Heart left ventricle (tissue), 16 donors: ENCODE measurements around the gene RYK. TPM values are rescaled to one million over a fixed set of nuclear protein-coding genes. Genes with fewer than 3 reads are reported as not detected.

Experiments used
- ATAC-seq, 4 donors: fragments of 200-7000 bp; cut with Tn5 transposase; one replicate each; pipeline ENCODE4 v1.9.1; 2020 to 2022; ENCODE audit warnings: moderate library complexity in 4 of 4, mild to moderate bottlenecking in 3 of 4, moderate number of reproducible peaks in 1 of 4
- DNase-seq, 5 donors: peaks; one replicate each; pipeline ENCODE4 v3.0.0-alpha.2; 2020
- H3K27ac ChIP-seq, 12 donors: fragments of 200-600 bp; sonication (generic) in 4 of 12; one replicate each; pipeline versions ENCODE4 v1.5.0 to v1.8.0; 2016 to 2022; ENCODE audit warnings: mild to moderate bottlenecking in 2 of 12
- H3K27me3 ChIP-seq, 9 donors: fragments of 200-600 bp; sonication (generic) in 2 of 9; one replicate each; pipeline versions ENCODE4 v1.5.1 to v1.8.0; 2016 to 2022; ENCODE audit warnings: mild to moderate bottlenecking in 3 of 9
- H3K36me3 ChIP-seq, 9 donors: fragments of 200-600 bp; sonication (generic) in 2 of 9; one replicate each; pipeline versions ENCODE4 v1.5.0 to v1.8.0; 2018 to 2022; ENCODE audit warnings: mild to moderate bottlenecking in 2 of 9
- H3K4me1 ChIP-seq, 12 donors: fragments of 200-600 bp; sonication (generic) in 4 of 12; one replicate each; pipeline versions ENCODE4 v1.5.0 to v1.8.0; 2016 to 2022; ENCODE audit warnings: mild to moderate bottlenecking in 3 of 12
- H3K4me3 ChIP-seq, 12 donors: fragments of 200-600 bp; sonication (generic) in 4 of 12; one replicate each; pipeline versions ENCODE4 v1.5.0 to v1.8.0; 2017 to 2022; ENCODE audit warnings: mild to moderate bottlenecking in 9 of 12, moderate library complexity in 4 of 12
- H3K9me3 ChIP-seq, 12 donors: fragments of 200-600 bp; sonication (generic) in 4 of 12; one replicate each; pipeline versions ENCODE4 v1.5.0 to v1.8.0; 2016 to 2022; ENCODE audit warnings: mild to moderate bottlenecking in 1 of 12
- CTCF ChIP-seq, 12 donors: fragments of 200-600 bp; sonication (generic) in 4 of 12; IDR thresholded peaks; one replicate each; pipeline versions ENCODE4 v1.5.0 to v1.8.0; 2018 to 2022; ENCODE audit warnings: antibody characterized with exemption in 12 of 12, mild to moderate bottlenecking in 5 of 12
- POLR2A ChIP-seq, 2 donors: fragments of 450-650 bp; IDR thresholded peaks; one replicate each; pipeline ENCODE4 v1.6.1; 2017; ENCODE audit warnings: antibody characterized with exemption in 2 of 2, mild to moderate bottlenecking in 2 of 2, moderate library complexity in 2 of 2
- WGBS, 4 donors: extraction: QIAGEN DNeasy Blood & Tissue Kit in 2 of 4; methylation state at CpG; one replicate each; pipeline versions ENCODE4 v1.1.5 to v1.1.7; 2013 to 2018; 5-methylcytosine and 5-hydroxymethylcytosine counted together
- intact Hi-C, 10 donors: fragments of 100-400 bp; cut with DNase I; formaldehyde crosslinking; loops; one replicate each; pipeline versions ENCODE4 v1.11.1 to v1.14.2; 2022
- polyA plus RNA-seq, 2 donors: library from polyadenylated mRNA; stranded (reverse); fragments of 200-250 nt; gene quantifications; one replicate each; pipeline ENCODE4 v1.2.3, GENCODE V29; 2013
- total RNA-seq, 9 donors: library from RNA; depleted of rRNA in 2 of 9; stranded (reverse); fragments of >200 nt in 2 of 9; fragmentation: NEBNext Ultra II Directional in 3 of 9; extraction: Animal tissue kit (Norgen Biotek cat#: 25700) in 3 of 9; gene quantifications; one replicate each; pipeline versions ENCODE4 v1.1.0 to v1.2.4, GENCODE V29; 2016 to 2023
- donor health status: ischemic (EF 13 %, LVEDD 7.1; RV severe dilation, severe dysfunction).
- donor health status: healthy with polysubstance abuse.
- donor health status: DM: no; HTN: yes; CAD: no.
- donor health status: DM: no; HTN: no; CAD: no.
- donor health status: ischemic (EF 25% LVEDD 6.9; RV normal size, moderate dysfunction).
- donor health status: ischemic (EF 25% LVEDD 5.7; RV mildly dilated, moderate dysfunction).
- donor health status: healthy.
- donor health status: DM: yes; HTN: yes; CAD: no.
- donor health status: ischemic (EF 35%, LVEDD 5.7; RV mildly dilated, moderate dysfunction).
- donor health status: nonischemic (EF 11% LVEDD 7.7; RV severe dilation, severe dysfunction).
- donor health status: DM: yes; HTN: yes; CAD: no.
- donor health status: PGD.
- donor health status: ischemic (EF 29% LVEDD 5.4; RV normal size, mild dysfunction).
- donor health status: nonischemic (EF 23%, LVEDD 6.1; RV moderate dilation, normal function).

Gene RYK
- total and polyA plus RNA-seq, 11 donors: 17.3 to 43.7 (median 37.7) TPM

GRCh38 chr3:134298249-134298648 is 47.6 kb upstream of the RYK start:
- ATAC-seq: no peak

GRCh38 chr3:134296616-134297015 is 46.0 kb upstream of the RYK start:
- no peak for ATAC-seq
- no peaks in the 10 kb centered on the region for H3K36me3 ChIP-seq
- DNase-seq: no peak
- no peak overlapping the region for H3K27ac ChIP-seq
- TF ChIP-seq CTCF (IDR thresholded peaks at IDR 0.05) (no peak), POLR2A (IDR thresholded peaks at IDR 0.05) (no peak)
- H3K27me3 ChIP-seq: no peaks in the 10 kb centered on the region
- H3K4me3 ChIP-seq: no peak overlapping the region
- peaks cover 0 to 13% (median 4%) of the 10 kb centered on the region in 12 donors for H3K9me3 ChIP-seq
- intact Hi-C loops: loop anchor here in 5 of 10 donors (5.0 kb wide), 3 partner anchors 44 to 364 kb away; partner anchors contain the start of gene RYK (in 1 of the 5)
- peaks cover 0 to 8% (median 2%) of the 10 kb centered on the region in 12 donors for H3K4me1 ChIP-seq

More at GRCh38 chr3:134298249-134298648, 47.6 kb upstream of the RYK start:
- Histone ChIP-seq H3K4me3 (no peak overlapping the region), H3K27me3 (no peaks in the 10 kb centered on the region), H3K9me3 (peaks cover 0 to 13% (median 4%) of the 10 kb centered on the region in 12 donors), H3K27ac (no peak overlapping the region), H3K36me3 (no peaks in the 10 kb centered on the region), H3K4me1 (peaks cover 0 to 5% (median 0%) of the 10 kb centered on the region in 12 donors)
- no peak for TF ChIP-seq CTCF (IDR thresholded peaks at IDR 0.05)
- no peak for TF ChIP-seq POLR2A (IDR thresholded peaks at IDR 0.05)
- DNase-seq: no peak
- intact Hi-C loops: loop anchor here in 7 of 10 donors (2.0 to 5.0 kb wide), 4 partner anchors 46 to 366 kb away; partner anchors contain the start of gene RYK (in 1 of the 7)
- WGBS, 4 donors: 90 to 94% (median 91%) methylated on average over 2 of the region's 2 CpGs

GRCh38 chr3:134295930-134296329 is 45.3 kb upstream of the RYK start:
- 95 to 100% (median 96%) methylated on average over 1 of the region's 1 CpG for WGBS, 4 donors
- TF ChIP-seq CTCF (IDR thresholded peaks at IDR 0.05): no peak
- TF ChIP-seq POLR2A (IDR thresholded peaks at IDR 0.05): no peak
- intact Hi-C loops: loop anchor here in 5 of 10 donors (5.0 kb wide), 3 partner anchors 44 to 364 kb away; partner anchors contain the start of gene RYK (in 1 of the 5)
- ATAC-seq (no peak), DNase-seq (no peak)
- H3K27ac ChIP-seq: no peak overlapping the region
- H3K4me3 ChIP-seq: no peak overlapping the region
- H3K27me3 ChIP-seq: no peaks in the 10 kb centered on the region
- H3K4me1 ChIP-seq: peaks cover 0 to 11% (median 6%) of the 10 kb centered on the region in 12 donors
- H3K36me3 ChIP-seq: no peaks in the 10 kb centered on the region
- peaks cover 0 to 13% (median 4%) of the 10 kb centered on the region in 12 donors for H3K9me3 ChIP-seq

GRCh38 chr3:134294302-134295280 is 43.9 kb upstream of the RYK start:
- Histone ChIP-seq H3K36me3 (no peaks in the 10 kb centered on the region), H3K27me3 (no peaks in the 10 kb centered on the region), H3K4me1 (peaks cover 0 to 18% (median 6%) of the 10 kb centered on the region in 12 donors), H3K9me3 (peaks cover 0 to 13% (median 4%) of the 10 kb centered on the region in 12 donors), H3K4me3 (no peak overlapping the region), H3K27ac (no peak overlapping the region)
- no peak for DNase-seq
- 77 to 81% (median 81%) methylated on average over 5 of the region's 5 CpGs for WGBS, 4 donors
- no peak for TF ChIP-seq POLR2A (IDR thresholded peaks at IDR 0.05)
- TF ChIP-seq CTCF (IDR thresholded peaks at IDR 0.05): no peak
- no peak for ATAC-seq
- intact Hi-C loops: loop anchor here in 5 of 10 donors (5.0 kb wide), 3 partner anchors 42 to 362 kb away; partner anchors contain the start of gene RYK (in 1 of the 5)
